ENCODE data around the gene RBMS3. TPM values are rescaled to one million over a fixed set of nuclear protein-coding genes. Genes with fewer than 3 reads are reported as not detected.

RBMS3 gene
- total and polyA plus RNA-seq, 2 of the 13 experiments (the other 11 are each of a cell fraction or from before 2014, with no cell fraction given) = not detected

DNA sequence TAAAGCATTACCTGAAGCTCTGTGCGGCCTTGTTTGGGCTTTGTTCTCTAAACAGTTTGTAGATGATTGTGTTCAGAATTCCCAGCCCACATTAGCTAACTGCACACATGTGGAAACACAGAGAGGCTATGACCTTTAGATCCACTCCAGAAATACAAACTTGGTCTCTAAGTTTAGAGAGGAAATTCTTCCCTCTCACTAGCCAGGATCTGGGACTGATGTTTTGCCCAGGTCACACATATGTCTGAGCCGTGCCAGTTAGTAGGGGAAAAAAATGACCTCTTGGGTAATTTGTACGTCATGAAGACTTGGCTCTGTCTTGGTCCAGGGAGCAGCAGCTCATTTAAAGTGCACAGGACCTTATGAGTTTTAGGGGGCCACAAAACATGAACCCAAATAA lies 223.1 kb downstream of the RBMS3 start:
- H3K27me3 ChIP-seq (ENCODE audit: control insufficient read depth in 1 of 2, insufficient read depth in 2 of 2, low read length in 2 of 2) = no peaks in the 10 kb centered on the region
- no peaks in the 10 kb centered on the region for H3K4me1 ChIP-seq (ENCODE audit: insufficient read depth, low read length)
- no peak for FAIRE-seq
- no peaks in the 10 kb centered on the region for H4K20me1 ChIP-seq (ENCODE audit: insufficient read depth, low read length)
- 3% methylated on average over 3 of the region's 3 CpGs for WGBS (ENCODE audit: low lambda C conversion rate)
- no peak overlapping the region for H3K4me2 ChIP-seq (ENCODE audit: low read depth, low read length)
- intact Hi-C loops (cut with micrococcal nuclease; ENCODE audit: unreplicated experiment) (no loop called here), in situ Hi-C loops (cut with HindIII; ENCODE audit: extremely low pct_ligation_motif_present, low pct_unique_long_range_greater_than_20kb) (no loop called here)
- no peak overlapping the region for H3K27ac ChIP-seq (ENCODE audit: extremely low read length, insufficient read depth, low read length)
- POLR2A ChIA-PET = no interaction called here
- no peaks in the 10 kb centered on the region for H3K36me3 ChIP-seq (replicated peaks in 1 of 2; ENCODE audit: control insufficient read depth in 1 of 2, insufficient read depth in 2 of 2, low read length in 2 of 2)
- no peak overlapping the region for H3K4me3 ChIP-seq (replicated peaks in 1 of 3; ENCODE audit: insufficient read depth in 1 of 3, low read depth in 2 of 3, low read length in 3 of 3)
- CTCF ChIA-PET (ENCODE audit: low intra/inter-chr PET ratio, low total read pairs) = no interaction called here
- DNase-seq (ENCODE audit: low spot score) = no peak
- no peak for ATAC-seq
- no peak overlapping the region for H3K9ac ChIP-seq (ENCODE audit: insufficient read depth, low read depth, low read length)
- no peaks in the 10 kb centered on the region for H3K9me3 ChIP-seq (ENCODE audit: low read length)
- H3K79me2 ChIP-seq (ENCODE audit: insufficient read depth, low read length) = no peaks in the 10 kb centered on the region
- BruUV-seq (replicated peaks) = no TSS peak
- no peak overlapping the region for H2AFZ ChIP-seq (ENCODE audit: low read length)
- TF ChIP-seq, protein P1, sequence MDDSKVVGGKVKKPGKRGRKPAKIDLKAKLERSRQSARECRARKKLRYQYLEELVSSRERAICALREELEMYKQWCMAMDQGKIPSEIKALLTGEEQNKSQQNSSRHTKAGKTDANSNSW (CRISPR knock-in tag; IDR thresholded peaks at IDR 0.05; ENCODE audit: borderline replicate concordance) = no peak
- TF ChIP-seq ZNF292 (CRISPR knock-in tag; IDR thresholded peaks at IDR 0.05; ENCODE audit: borderline replicate concordance, low read depth) = no peak
- TF ChIP-seq, protein P2, sequence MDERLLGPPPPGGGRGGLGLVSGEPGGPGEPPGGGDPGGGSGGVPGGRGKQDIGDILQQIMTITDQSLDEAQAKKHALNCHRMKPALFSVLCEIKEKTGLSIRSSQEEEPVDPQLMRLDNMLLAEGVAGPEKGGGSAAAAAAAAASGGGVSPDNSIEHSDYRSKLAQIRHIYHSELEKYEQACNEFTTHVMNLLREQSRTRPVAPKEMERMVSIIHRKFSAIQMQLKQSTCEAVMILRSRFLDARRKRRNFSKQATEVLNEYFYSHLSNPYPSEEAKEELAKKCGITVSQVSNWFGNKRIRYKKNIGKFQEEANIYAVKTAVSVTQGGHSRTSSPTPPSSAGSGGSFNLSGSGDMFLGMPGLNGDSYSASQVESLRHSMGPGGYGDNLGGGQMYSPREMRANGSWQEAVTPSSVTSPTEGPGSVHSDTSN (CRISPR knock-in tag; IDR thresholded peaks at IDR 0.05) = no peak
- no peak for TF ChIP-seq KMT2A (CRISPR knock-in tag; IDR thresholded peaks at IDR 0.05)
- TF ChIP-seq ZNF720 (CRISPR knock-in tag; IDR thresholded peaks at IDR 0.05) = no peak
- no peak for TF ChIP-seq CAMTA2 (CRISPR knock-in tag; IDR thresholded peaks at IDR 0.05; ENCODE audit: borderline replicate concordance)
- TF ChIP-seq HNRNPK (IDR thresholded peaks at IDR 0.05; ENCODE audit: low read depth, low read length, poor library complexity, severe bottlenecking) = no peak
- no peak for TF ChIP-seq CENPT (CRISPR knock-in tag; IDR thresholded peaks at IDR 0.05; ENCODE audit: low read depth)
- TF ChIP-seq ZNF546 (CRISPR knock-in tag; conservative IDR thresholded peaks at IDR 0.05) = no peak
- no peak for TF ChIP-seq ZNF44 (CRISPR knock-in tag; IDR thresholded peaks at IDR 0.05)
- TF ChIP-seq KLF15 (CRISPR knock-in tag; IDR thresholded peaks at IDR 0.05; ENCODE audit: borderline replicate concordance) = no peak
- TF ChIP-seq, protein P3, sequence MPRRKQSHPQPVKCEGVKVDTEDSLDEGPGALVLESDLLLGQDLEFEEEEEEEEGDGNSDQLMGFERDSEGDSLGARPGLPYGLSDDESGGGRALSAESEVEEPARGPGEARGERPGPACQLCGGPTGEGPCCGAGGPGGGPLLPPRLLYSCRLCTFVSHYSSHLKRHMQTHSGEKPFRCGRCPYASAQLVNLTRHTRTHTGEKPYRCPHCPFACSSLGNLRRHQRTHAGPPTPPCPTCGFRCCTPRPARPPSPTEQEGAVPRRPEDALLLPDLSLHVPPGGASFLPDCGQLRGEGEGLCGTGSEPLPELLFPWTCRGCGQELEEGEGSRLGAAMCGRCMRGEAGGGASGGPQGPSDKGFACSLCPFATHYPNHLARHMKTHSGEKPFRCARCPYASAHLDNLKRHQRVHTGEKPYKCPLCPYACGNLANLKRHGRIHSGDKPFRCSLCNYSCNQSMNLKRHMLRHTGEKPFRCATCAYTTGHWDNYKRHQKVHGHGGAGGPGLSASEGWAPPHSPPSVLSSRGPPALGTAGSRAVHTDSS (CRISPR knock-in tag; conservative IDR thresholded peaks at IDR 0.05) = no peak
- TF ChIP-seq ZNF816 (CRISPR knock-in tag; IDR thresholded peaks at IDR 0.05; ENCODE audit: borderline replicate concordance) = no peak
- TF ChIP-seq, protein P4, sequence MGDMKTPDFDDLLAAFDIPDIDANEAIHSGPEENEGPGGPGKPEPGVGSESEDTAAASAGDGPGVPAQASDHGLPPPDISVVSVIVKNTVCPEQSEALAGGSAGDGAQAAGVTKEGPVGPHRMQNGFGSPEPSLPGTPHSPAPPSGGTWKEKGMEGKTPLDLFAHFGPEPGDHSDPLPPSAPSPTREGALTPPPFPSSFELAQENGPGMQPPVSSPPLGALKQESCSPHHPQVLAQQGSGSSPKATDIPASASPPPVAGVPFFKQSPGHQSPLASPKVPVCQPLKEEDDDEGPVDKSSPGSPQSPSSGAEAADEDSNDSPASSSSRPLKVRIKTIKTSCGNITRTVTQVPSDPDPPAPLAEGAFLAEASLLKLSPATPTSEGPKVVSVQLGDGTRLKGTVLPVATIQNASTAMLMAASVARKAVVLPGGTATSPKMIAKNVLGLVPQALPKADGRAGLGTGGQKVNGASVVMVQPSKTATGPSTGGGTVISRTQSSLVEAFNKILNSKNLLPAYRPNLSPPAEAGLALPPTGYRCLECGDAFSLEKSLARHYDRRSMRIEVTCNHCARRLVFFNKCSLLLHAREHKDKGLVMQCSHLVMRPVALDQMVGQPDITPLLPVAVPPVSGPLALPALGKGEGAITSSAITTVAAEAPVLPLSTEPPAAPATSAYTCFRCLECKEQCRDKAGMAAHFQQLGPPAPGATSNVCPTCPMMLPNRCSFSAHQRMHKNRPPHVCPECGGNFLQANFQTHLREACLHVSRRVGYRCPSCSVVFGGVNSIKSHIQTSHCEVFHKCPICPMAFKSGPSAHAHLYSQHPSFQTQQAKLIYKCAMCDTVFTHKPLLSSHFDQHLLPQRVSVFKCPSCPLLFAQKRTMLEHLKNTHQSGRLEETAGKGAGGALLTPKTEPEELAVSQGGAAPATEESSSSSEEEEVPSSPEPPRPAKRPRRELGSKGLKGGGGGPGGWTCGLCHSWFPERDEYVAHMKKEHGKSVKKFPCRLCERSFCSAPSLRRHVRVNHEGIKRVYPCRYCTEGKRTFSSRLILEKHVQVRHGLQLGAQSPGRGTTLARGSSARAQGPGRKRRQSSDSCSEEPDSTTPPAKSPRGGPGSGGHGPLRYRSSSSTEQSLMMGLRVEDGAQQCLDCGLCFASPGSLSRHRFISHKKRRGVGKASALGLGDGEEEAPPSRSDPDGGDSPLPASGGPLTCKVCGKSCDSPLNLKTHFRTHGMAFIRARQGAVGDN (CRISPR knock-in tag; IDR thresholded peaks at IDR 0.05) = no peak
